ENCODE measurements around the gene IRAG1.
A peak's percentile ranks its signal among the peaks of the same experiment; 100 is the strongest.

IRAG1 gene, protein sequence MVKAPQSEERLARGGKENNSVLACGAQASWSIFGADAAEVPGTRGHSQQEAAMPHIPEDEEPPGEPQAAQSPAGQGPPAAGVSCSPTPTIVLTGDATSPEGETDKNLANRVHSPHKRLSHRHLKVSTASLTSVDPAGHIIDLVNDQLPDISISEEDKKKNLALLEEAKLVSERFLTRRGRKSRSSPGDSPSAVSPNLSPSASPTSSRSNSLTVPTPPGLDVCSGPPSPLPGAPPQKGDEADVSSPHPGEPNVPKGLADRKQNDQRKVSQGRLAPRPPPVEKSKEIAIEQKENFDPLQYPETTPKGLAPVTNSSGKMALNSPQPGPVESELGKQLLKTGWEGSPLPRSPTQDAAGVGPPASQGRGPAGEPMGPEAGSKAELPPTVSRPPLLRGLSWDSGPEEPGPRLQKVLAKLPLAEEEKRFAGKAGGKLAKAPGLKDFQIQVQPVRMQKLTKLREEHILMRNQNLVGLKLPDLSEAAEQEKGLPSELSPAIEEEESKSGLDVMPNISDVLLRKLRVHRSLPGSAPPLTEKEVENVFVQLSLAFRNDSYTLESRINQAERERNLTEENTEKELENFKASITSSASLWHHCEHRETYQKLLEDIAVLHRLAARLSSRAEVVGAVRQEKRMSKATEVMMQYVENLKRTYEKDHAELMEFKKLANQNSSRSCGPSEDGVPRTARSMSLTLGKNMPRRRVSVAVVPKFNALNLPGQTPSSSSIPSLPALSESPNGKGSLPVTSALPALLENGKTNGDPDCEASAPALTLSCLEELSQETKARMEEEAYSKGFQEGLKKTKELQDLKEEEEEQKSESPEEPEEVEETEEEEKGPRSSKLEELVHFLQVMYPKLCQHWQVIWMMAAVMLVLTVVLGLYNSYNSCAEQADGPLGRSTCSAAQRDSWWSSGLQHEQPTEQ

GRCh38 chr11:10693509-10694081 lies at the start of gene IRAG1:
IRAG1 (minus strand) TSS chr11:10693755; CDS start chr11:10693602, 153 bp downstream.
- no peak for TF ChIP-seq ZFX (IDR thresholded peaks at IDR 0.05; ENCODE audit: borderline replicate concordance)
- no peak for TF ChIP-seq CTCF (IDR thresholded peaks at IDR 0.05)
- no peak within 1 kb of the TSS for H3K27ac ChIP-seq

DNA sequence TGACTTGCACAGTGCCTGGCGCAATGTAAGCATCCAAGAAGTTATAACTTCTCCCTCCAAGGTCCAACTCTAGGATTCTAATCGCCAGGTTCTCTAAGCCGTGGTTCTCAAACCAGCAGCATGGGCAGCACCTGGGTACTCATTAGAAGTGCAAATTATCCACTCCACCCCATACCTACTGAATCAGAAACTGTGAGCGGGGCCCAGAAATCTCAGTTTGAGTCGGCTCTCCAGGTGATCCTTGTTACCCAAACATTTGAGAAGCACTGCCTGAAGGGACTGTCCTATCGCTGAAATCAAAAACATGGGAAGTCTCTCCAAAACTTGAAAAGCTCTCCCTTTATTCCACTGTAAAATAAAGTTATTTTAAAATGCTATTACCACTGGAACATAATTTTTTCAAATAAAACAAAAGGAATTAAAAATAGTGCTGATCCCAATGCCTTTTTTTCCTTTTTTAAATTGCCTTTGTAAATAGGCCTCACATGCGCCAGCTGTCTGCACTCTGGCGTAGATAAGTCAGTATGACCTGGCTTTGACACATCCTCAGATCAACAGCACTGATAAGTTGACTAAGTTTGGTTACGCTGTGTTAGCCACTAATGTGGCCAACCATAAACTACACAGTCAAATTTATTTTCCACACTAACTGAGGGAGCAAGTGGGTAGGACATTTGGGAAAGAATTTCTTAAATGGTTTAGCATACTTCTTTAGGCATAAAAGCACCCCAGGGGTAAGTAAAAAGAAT lies 49.1 kb upstream of the IRAG1 start:
- no peak for TF ChIP-seq CTCF (IDR thresholded peaks at IDR 0.05)
- no peak for TF ChIP-seq ZFX (IDR thresholded peaks at IDR 0.05; ENCODE audit: borderline replicate concordance)
- H3K27ac ChIP-seq, result no peak overlapping the region

DNA sequence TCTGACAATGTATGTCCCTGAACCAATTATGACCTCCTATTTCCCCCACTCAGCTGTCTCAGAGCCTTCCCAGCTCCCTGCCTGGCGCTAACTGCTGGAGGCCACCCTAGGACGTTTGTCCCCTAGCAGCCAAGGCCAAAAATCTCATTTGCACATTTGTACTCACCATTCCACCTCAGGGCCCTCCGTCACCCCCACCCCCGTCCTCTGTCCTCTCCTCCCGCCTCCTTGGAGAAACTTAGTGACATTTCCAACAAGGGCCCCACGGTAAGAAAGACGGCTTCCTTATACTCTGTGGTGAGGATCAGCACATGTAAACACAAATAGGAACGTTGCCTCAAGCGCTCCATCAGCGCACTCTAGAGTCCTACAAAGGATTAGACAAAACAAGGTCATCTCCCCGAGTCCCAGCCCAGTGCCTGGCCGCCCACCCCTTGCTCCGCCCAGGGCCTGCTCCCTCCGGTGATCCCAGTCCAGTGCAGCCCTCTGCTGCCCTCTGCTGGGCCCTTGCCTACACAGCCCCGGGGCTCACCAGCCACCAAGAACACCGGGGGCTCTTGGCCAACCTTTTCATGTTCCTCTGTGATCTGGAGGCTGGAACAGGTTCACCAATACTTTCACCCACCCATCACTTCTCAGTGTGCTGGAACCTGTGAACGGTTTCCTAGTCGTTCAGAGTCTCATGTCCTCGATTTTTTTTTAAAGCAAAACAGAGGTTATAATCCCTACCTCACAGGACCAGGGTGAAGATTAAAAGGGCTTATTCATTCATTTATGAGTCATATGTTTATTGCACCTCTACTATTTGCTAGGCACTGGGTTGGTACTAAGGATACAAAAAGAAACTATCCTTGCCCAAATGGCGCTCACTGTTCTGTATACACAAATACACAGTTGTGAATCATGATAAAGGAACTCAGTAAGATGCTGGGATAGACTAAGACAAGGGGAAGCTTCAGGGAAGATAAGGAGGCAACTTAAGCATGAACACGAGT lies 42.2 kb upstream of the IRAG1 start:
- 0 out of 2 replicates have a peak overlapping the region, but pooled peaks have one; percentile 34 for H3K27ac ChIP-seq
- no peak for TF ChIP-seq ZFX (IDR thresholded peaks at IDR 0.05; ENCODE audit: borderline replicate concordance)
- TF ChIP-seq CTCF (IDR thresholded peaks at IDR 0.05), result peak; percentile 99

DNA sequence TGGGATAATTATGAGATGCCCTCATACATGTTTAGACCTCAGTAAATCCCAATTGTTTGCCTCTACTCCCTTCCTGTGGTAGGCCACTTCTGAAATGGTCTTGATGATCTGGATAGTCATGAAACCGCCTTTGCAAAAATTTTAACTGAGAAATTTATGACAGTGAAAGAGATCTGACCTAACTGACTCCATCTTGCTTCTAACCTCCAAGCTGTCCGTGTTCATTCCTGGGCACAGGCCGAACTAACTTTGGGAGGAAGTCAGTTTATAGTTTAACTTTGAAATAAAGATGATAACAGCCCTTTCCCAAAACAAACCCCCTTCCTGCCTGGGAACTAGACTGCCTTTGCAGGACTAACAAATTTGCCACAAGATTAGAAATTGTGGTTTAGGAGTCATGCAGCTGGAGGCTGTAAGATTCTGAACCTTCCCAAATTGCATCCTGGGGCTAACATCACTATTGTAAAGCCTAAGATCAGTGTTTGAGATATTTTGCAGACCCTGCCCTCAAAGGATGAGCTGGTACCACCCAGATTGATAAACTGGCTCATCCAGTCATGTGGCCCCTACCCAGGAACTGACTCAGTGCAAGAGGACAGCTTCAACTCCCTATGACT lies 37.6 kb upstream of the IRAG1 start:
- H3K27ac ChIP-seq, result no peak overlapping the region
- TF ChIP-seq CTCF (IDR thresholded peaks at IDR 0.05), result no peak
- TF ChIP-seq ZFX (IDR thresholded peaks at IDR 0.05; ENCODE audit: borderline replicate concordance), result no peak

- no peak for TF ChIP-seq CTCF (IDR thresholded peaks at IDR 0.05)
- no peak for TF ChIP-seq ZFX (IDR thresholded peaks at IDR 0.05; ENCODE audit: borderline replicate concordance)
- H3K27ac ChIP-seq, result no peak overlapping the region
These were observed 36.6 kb upstream of the IRAG1 start for GRCh38 chr11:10730151-10730550.
